Endothelial cell (in vitro differentiated cells): Measurements from ENCODE around the gene PVALEF. TPM values are rescaled to one million over a fixed set of nuclear protein-coding genes. Genes with fewer than 3 reads are reported as not detected.

Experiments
- DNase-seq: peaks from one replicate; pipeline ENCODE4 v3.0.0; 2021; ENCODE audit warnings: low spot score
- H3K27ac Mint-ChIP-seq: one replicate; pipeline ENCODE4 v1.8.0; 2021; ENCODE audit warnings: mixed read lengths, inconsistent platforms; ENCODE audit not compliant: unreplicated experiment
- H3K27me3 Mint-ChIP-seq: one replicate; pipeline ENCODE4 v1.8.0; 2021; ENCODE audit warnings: mild to moderate bottlenecking, moderate library complexity, mixed read lengths, inconsistent platforms; ENCODE audit not compliant: unreplicated experiment
- H3K36me3 Mint-ChIP-seq: one replicate; pipeline ENCODE4 v1.8.0; 2021; ENCODE audit warnings: mild to moderate bottlenecking, low read depth, mixed read lengths, inconsistent platforms; ENCODE audit not compliant: unreplicated experiment
- H3K4me1 Mint-ChIP-seq: one replicate; pipeline ENCODE4 v1.8.0; 2021; ENCODE audit warnings: mild to moderate bottlenecking, mixed read lengths, inconsistent platforms; ENCODE audit not compliant: unreplicated experiment
- H3K4me3 Mint-ChIP-seq: one replicate; pipeline ENCODE4 v1.8.0; 2021; ENCODE audit warnings: mild to moderate bottlenecking, mixed read lengths, inconsistent platforms; ENCODE audit not compliant: unreplicated experiment
- H3K9me3 Mint-ChIP-seq: one replicate; pipeline ENCODE4 v1.8.0; 2021; ENCODE audit warnings: mixed read lengths, inconsistent platforms; ENCODE audit not compliant: unreplicated experiment
- total RNA-seq: library from RNA; stranded (reverse); fragmentation: NEBNext Ultra II Directional; extraction: Animal tissue kit (Norgen Biotek cat#: 25700); gene quantifications from one replicate; pipeline ENCODE4 v1.2.1, GENCODE V29; 2021; ENCODE audit not compliant: unreplicated experiment
- TF ChIP-seq, protein P1 (sequence below): fragments of 200-600 bp; sonication (generic); IDR thresholded peaks from one replicate; pipeline ENCODE4 v1.5.0; 2021; ENCODE audit warnings: antibody characterized with exemption; ENCODE audit not compliant: unreplicated experiment

PVALEF gene
- total RNA-seq, 1 donor from 2014 or later = not detected

GRCh38 chr17:81189670-81190530 lies 24.6 kb downstream of the PVALEF start:
- H3K4me3 Mint-ChIP-seq = no peak overlapping the region
- peak; percentile 63 for DNase-seq

GRCh38 chr17:81190591-81190990 lies 25.3 kb downstream of the PVALEF start:
- Mint-ChIP-seq H3K27me3 (peaks cover 2% of the 10 kb centered on the region), H3K4me1 (no peaks in the 10 kb centered on the region), H3K27ac (no peak overlapping the region), H3K36me3 (no peaks in the 10 kb centered on the region), H3K9me3 (no peaks in the 10 kb centered on the region), H3K4me3 (no peak overlapping the region)
- no peak for DNase-seq
- TF ChIP-seq, protein P1, sequence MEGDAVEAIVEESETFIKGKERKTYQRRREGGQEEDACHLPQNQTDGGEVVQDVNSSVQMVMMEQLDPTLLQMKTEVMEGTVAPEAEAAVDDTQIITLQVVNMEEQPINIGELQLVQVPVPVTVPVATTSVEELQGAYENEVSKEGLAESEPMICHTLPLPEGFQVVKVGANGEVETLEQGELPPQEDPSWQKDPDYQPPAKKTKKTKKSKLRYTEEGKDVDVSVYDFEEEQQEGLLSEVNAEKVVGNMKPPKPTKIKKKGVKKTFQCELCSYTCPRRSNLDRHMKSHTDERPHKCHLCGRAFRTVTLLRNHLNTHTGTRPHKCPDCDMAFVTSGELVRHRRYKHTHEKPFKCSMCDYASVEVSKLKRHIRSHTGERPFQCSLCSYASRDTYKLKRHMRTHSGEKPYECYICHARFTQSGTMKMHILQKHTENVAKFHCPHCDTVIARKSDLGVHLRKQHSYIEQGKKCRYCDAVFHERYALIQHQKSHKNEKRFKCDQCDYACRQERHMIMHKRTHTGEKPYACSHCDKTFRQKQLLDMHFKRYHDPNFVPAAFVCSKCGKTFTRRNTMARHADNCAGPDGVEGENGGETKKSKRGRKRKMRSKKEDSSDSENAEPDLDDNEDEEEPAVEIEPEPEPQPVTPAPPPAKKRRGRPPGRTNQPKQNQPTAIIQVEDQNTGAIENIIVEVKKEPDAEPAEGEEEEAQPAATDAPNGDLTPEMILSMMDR = no peak

More at GRCh38 chr17:81189670-81190530, 24.6 kb downstream of the PVALEF start:
- Mint-ChIP-seq H3K36me3 (peaks cover 3% of the 10 kb centered on the region), H3K27ac (no peak overlapping the region), H3K9me3 (no peaks in the 10 kb centered on the region), H3K4me1 (peaks cover 2% of the 10 kb centered on the region), H3K27me3 (peaks cover 2% of the 10 kb centered on the region)
- TF ChIP-seq, protein P1 = no peak

GRCh38 chr17:81191116-81191515 lies 25.8 kb downstream of the PVALEF start:
- no peak for DNase-seq
- peaks cover 2% of the 10 kb centered on the region for H3K27me3 Mint-ChIP-seq
- H3K27ac Mint-ChIP-seq = no peak overlapping the region
- no peaks in the 10 kb centered on the region for H3K4me1 Mint-ChIP-seq
- H3K9me3 Mint-ChIP-seq = no peaks in the 10 kb centered on the region
- TF ChIP-seq, protein P1 = no peak
- H3K4me3 Mint-ChIP-seq = no peak overlapping the region
- no peaks in the 10 kb centered on the region for H3K36me3 Mint-ChIP-seq

- no peak for DNase-seq
Observed at GRCh38 chr17:81191646-81192045, 26.3 kb downstream of the PVALEF start.

More at GRCh38 chr17:81191646-81192045, 26.3 kb downstream of the PVALEF start:
- no peaks in the 10 kb centered on the region for H3K4me1 Mint-ChIP-seq
- no peaks in the 10 kb centered on the region for H3K36me3 Mint-ChIP-seq
- no peaks in the 10 kb centered on the region for H3K9me3 Mint-ChIP-seq
- H3K4me3 Mint-ChIP-seq = no peak overlapping the region
- no peak overlapping the region for H3K27ac Mint-ChIP-seq
- TF ChIP-seq, protein P1 = no peak
- H3K27me3 Mint-ChIP-seq = peaks cover 2% of the 10 kb centered on the region
